NCI-H774 (cell line): ENCODE measurements around the gene GALNS.
A peak's percentile ranks its signal among the peaks of the same experiment; 100 is the strongest.

Experiments
- DNase-seq: peaks from one replicate; lab custom pipeline; 2025; lab: John Stamatoyannopoulos, UW

Gene GALNS

GRCh38 chr16:88769617-88770460 is 86.9 kb downstream of the GALNS start:
- DNase-seq, result peak; percentile 11

DNA sequence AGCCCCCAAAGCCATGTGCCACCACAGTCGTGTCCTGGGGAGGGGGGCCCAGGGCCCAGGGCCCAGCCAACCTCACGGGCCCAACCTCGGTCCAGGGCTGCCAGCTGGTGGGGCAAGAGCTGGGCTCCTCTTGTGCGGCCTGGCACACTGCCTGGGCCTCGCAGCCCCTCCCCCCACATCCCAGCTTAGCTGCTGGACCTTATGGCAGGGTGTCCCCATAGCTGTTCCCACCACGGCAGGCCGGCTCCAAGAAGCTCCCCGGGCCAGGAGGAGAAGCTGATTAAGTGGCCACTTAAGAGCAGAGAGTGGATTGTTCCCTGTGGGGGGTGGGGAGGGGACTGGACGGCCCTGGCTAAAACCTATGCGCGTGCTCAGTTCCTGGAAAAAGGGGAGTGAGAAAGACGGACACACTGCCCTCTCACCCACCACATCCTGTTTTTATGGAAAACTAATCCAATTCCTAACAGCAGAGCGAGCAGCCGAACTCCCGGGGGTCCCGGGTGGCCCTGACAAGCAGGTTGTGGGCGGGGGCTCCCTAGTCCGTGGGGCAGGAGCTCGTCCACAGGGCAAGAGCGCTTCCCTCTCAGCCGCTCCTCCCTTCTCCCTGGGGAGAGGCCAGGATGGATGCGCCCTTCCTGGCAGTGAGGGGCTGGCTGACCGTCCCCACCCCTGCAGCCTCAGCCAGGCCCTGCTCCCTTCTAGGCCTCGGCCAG is 88.5 kb downstream of the GALNS start:
- no peak for DNase-seq

DNA sequence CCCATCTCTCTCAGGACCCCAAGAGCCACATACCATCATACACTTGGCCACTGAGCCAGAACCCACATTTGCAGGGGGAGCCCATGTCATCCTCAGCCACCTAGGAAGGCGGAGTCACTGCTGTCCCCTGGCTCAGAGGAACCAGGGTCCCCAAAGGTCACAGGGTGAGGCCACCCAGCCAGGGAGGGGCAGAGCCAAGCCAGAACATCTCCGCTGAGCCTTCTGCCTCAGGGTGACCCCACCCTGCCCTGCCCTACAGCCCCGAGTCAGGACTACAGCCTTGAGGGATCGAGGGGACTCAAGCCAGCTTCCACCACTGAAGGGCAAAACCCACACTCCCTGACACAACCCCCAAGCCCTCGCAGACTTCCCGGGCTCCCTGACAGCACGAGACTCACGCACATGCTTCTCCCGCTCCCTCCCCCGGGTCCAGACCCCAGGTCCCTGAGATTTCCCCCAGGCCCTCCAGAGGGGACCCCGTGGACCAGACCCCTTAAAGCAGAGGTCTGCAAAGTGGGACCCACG is 89.1 kb downstream of the GALNS start:
- no peak for DNase-seq

DNA sequence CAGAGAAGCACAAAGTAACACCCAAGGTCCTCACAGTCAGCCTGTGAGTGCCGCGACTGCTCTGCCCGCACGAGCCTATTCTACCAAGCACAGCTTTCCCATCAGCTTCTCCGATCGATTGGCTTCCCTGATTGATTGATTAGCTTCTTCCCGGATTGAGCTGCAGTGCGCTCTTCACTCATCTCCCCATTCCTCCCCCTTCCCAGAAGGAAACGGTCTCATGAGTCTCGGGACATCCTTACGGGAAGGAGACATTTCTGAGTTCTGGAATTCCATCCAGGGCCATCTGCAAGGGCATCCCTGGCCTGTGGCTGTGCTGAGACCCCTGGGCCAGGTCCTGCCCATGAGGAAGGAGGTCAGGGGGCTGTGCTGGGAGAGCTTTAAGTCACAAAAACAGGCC is 89.8 kb downstream of the GALNS start:
- no peak for DNase-seq

- DNase-seq, result no peak
Measured at GRCh38 chr16:88764913-88765349, 91.8 kb downstream of the GALNS start.

GRCh38 chr16:88764080-88764479 is 92.7 kb downstream of the GALNS start:
- no peak for DNase-seq
